Parathyroid adenoma (tissue), 2 donors: ENCODE data around the gene INTS14.

Experiments
- H2AFZ ChIP-seq: fragments of 300-600 bp; sonication (generic); one replicate; pipeline ENCODE4 v1.7.0; 2017; ENCODE audit warnings: antibody characterized with exemption, mild to moderate bottlenecking
- H3K27ac ChIP-seq: fragments of 300-600 bp; sonication (generic); one replicate; pipeline ENCODE4 v1.7.0; 2017
- H3K27me3 ChIP-seq: fragments of 300-600 bp; sonication (generic); one replicate; pipeline ENCODE4 v1.7.0; 2017; ENCODE audit warnings: low read length; ENCODE audit not compliant: control insufficient read depth, insufficient read depth
- H3K36me3 ChIP-seq: fragments of 300-600 bp; sonication (generic); one replicate; pipeline ENCODE4 v1.7.0; 2017; ENCODE audit warnings: low read length; ENCODE audit not compliant: control insufficient read depth, insufficient read depth
- H3K4me1 ChIP-seq: fragments of 300-600 bp; sonication (generic); one replicate; pipeline ENCODE4 v1.7.0; 2017; ENCODE audit warnings: control low read depth
- H3K4me2 ChIP-seq: fragments of 300-600 bp; sonication (generic); one replicate; pipeline ENCODE4 v1.7.0; 2017; ENCODE audit warnings: low read length
- H3K4me3 ChIP-seq: fragments of 300-600 bp; sonication (generic); one replicate; pipeline ENCODE4 v1.7.0; 2017; ENCODE audit warnings: low read depth, low read length
- H3K79me2 ChIP-seq: fragments of 300-600 bp; sonication (generic); one replicate; pipeline ENCODE4 v1.7.0; 2017; ENCODE audit warnings: control low read depth
- H3K9ac ChIP-seq: fragments of 300-600 bp; sonication (generic); one replicate; pipeline ENCODE4 v1.7.0; 2017; ENCODE audit warnings: mild to moderate bottlenecking
- H3K9me3 ChIP-seq: fragments of 300-600 bp; sonication (generic); one replicate; pipeline ENCODE4 v1.7.0; 2017; ENCODE audit warnings: low read length; ENCODE audit not compliant: control insufficient read depth
- CTCF ChIP-seq: fragments of 300-600 bp; sonication (generic); IDR thresholded peaks from one replicate; pipeline ENCODE4 v1.7.0; 2017; ENCODE audit warnings: antibody characterized with exemption, mild to moderate bottlenecking
- donor health status: primary hyperparathyroidism.

The INTS14 gene

GRCh38 chr15:65633752-65634151 lies 22.8 kb upstream of the INTS14 start:
- Histone ChIP-seq H3K27ac (no peak overlapping the region), H3K27me3 (no peaks in the 10 kb centered on the region), H2AFZ (no peak overlapping the region), H3K4me2 (no peak overlapping the region), H3K9ac (no peak overlapping the region), H3K36me3 (no peaks in the 10 kb centered on the region), H3K4me3 (no peak overlapping the region), H3K4me1 (peaks cover 3% of the 10 kb centered on the region), H3K79me2 (no peaks in the 10 kb centered on the region), H3K9me3 (no peaks in the 10 kb centered on the region)
- no peak for TF ChIP-seq CTCF

- Histone ChIP-seq H3K4me3 (no peak overlapping the region), H3K9ac (no peak overlapping the region), H3K27ac (no peak overlapping the region), H2AFZ (no peak overlapping the region), H3K4me1 (no peaks in the 10 kb centered on the region), H3K79me2 (no peaks in the 10 kb centered on the region), H3K27me3 (no peaks in the 10 kb centered on the region), H3K36me3 (no peaks in the 10 kb centered on the region), H3K9me3 (no peaks in the 10 kb centered on the region), H3K4me2 (no peak overlapping the region)
- no peak for TF ChIP-seq CTCF
These were observed 21.9 kb upstream of the INTS14 start for GRCh38 chr15:65632780-65633375.

GRCh38 chr15:65631503-65631902 lies 20.6 kb upstream of the INTS14 start:
- no peaks in the 10 kb centered on the region for H3K9me3 ChIP-seq
- H2AFZ ChIP-seq, result no peak overlapping the region
- H3K4me3 ChIP-seq, result no peak overlapping the region
- H3K79me2 ChIP-seq, result no peaks in the 10 kb centered on the region
- no peak for TF ChIP-seq CTCF
- no peak overlapping the region for H3K9ac ChIP-seq
- no peak overlapping the region for H3K4me2 ChIP-seq
- no peak overlapping the region for H3K27ac ChIP-seq
- H3K4me1 ChIP-seq, result no peaks in the 10 kb centered on the region
- no peaks in the 10 kb centered on the region for H3K36me3 ChIP-seq
- H3K27me3 ChIP-seq, result no peaks in the 10 kb centered on the region

GRCh38 chr15:65630760-65631159 lies 19.8 kb upstream of the INTS14 start:
- H3K27me3 ChIP-seq, result no peaks in the 10 kb centered on the region
- no peaks in the 10 kb centered on the region for H3K36me3 ChIP-seq
- H3K79me2 ChIP-seq, result no peaks in the 10 kb centered on the region
- no peaks in the 10 kb centered on the region for H3K4me1 ChIP-seq
- no peak overlapping the region for H3K4me2 ChIP-seq
- H3K9ac ChIP-seq, result no peak overlapping the region
- no peak overlapping the region for H3K4me3 ChIP-seq
- no peak for TF ChIP-seq CTCF
- no peak overlapping the region for H2AFZ ChIP-seq
- H3K9me3 ChIP-seq, result no peaks in the 10 kb centered on the region
- H3K27ac ChIP-seq, result no peak overlapping the region

DNA sequence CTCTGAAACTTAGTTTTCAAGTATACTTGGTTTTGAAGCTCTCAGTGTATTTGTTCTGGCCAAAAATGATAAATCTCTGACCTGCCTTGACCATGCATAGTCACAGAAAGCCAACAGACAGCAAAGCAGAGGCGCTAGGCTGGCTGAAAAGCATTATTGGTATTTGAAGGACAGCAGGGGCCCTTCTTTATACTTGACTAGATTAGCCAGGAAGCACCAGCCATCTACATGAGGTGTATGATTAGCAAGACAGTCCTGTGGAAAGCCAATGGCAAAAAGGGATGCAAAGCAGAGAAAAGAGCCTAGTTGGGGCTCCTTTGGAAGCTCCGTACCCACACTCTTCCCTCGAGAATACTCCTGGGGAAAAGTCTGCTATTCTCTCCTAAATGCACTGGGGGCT lies 18.6 kb upstream of the INTS14 start:
- no peak overlapping the region for H3K27ac ChIP-seq
- H3K36me3 ChIP-seq, result no peaks in the 10 kb centered on the region
- no peak for TF ChIP-seq CTCF
- H3K4me3 ChIP-seq, result no peak overlapping the region
- H2AFZ ChIP-seq, result no peak overlapping the region
- no peak overlapping the region for H3K9ac ChIP-seq
- no peaks in the 10 kb centered on the region for H3K9me3 ChIP-seq
- no peaks in the 10 kb centered on the region for H3K4me1 ChIP-seq
- no peaks in the 10 kb centered on the region for H3K79me2 ChIP-seq
- H3K27me3 ChIP-seq, result no peaks in the 10 kb centered on the region
- H3K4me2 ChIP-seq, result no peak overlapping the region
